Measurements from ENCODE around the gene RAB11B. TPM values are rescaled to one million over a fixed set of nuclear protein-coding genes. Genes with fewer than 3 reads are reported as not detected.

The RAB11B gene
- total and polyA plus RNA-seq, 9 of the 15 experiments (the other 6 are each of a cell fraction or from before 2014, with no cell fraction given): 0.74 to 71.0 (median 13.8) TPM

DNA sequence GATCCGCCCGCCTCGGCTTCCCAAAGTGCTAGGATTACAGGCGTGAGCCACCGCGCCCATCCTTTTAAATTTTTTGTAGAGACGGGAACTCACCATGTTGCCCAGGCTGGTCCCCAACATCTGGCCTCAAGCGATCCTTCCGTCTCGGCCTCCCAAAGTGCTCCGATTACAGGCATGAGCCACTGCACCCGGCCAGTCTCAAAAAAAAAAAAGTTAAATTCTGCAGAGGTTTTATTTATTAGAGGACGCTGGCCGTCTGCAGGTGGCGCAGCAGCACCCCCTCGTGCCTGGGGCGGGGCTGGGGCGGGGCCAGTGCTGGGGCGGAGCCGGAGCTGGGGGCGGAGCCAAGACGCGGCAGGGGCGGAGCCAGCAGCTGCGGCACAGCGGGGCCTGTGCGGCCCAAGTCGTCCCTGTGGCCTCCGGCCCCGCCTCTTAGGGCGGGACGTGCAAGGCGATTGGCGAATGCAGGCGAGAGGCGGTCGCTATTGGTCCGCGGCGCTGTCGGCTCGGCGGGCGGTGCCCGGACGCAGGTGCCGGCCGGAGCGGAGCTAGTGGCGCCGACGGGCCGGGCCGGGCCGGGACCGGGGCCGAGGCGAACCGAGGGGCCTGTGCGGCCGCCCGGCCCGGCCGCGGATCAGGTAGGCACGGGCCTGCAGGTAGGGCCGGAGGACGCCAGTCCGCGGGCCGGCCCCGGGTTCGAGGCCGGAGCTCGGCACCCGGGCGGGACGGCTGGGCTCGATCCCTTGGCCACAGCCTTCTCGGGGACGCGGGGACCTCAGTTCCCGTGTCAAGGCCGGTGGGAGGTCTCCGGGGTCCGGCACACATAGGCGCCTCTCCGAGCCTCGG, 22.8 kb downstream of the RAB11B start, which contains the start of gene MARCHF2 (continued):
- TF ChIP-seq, protein P1, sequence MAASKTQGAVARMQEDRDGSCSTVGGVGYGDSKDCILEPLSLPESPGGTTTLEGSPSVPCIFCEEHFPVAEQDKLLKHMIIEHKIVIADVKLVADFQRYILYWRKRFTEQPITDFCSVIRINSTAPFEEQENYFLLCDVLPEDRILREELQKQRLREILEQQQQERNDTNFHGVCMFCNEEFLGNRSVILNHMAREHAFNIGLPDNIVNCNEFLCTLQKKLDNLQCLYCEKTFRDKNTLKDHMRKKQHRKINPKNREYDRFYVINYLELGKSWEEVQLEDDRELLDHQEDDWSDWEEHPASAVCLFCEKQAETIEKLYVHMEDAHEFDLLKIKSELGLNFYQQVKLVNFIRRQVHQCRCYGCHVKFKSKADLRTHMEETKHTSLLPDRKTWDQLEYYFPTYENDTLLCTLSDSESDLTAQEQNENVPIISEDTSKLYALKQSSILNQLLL (CRISPR knock-in tag; IDR thresholded peaks at IDR 0.05; ENCODE audit: borderline replicate concordance): no peak
- TF ChIP-seq SMARCA4 (IDR thresholded peaks at IDR 0.05) (no peak), MAFG (tag; conservative IDR thresholded peaks at IDR 0.05) (no peak), ILF3 (IDR thresholded peaks at IDR 0.05; ENCODE audit: borderline replicate concordance) (no peak), ZNF785 (CRISPR knock-in tag; IDR thresholded peaks at IDR 0.05) (no peak), PCBP1 (IDR thresholded peaks at IDR 0.05; ENCODE audit: low read depth, low read length, poor library complexity, severe bottlenecking) (peak; percentile 37), ARNT (IDR thresholded peaks at IDR 0.05) (no peak), SREBF2 (CRISPR knock-in tag; IDR thresholded peaks at IDR 0.05) (no peak), ZKSCAN8 (CRISPR knock-in tag; IDR thresholded peaks at IDR 0.05) (no peak), KHSRP (IDR thresholded peaks at IDR 0.05) (no peak), ZNF23 (CRISPR knock-in tag; IDR thresholded peaks at IDR 0.05) (no peak), BCOR (IDR thresholded peaks at IDR 0.05) (peak; percentile 64; the same call in 1 of the 2 replicates), EGR1 (conservative IDR thresholded peaks at IDR 0.05) (no peak), PHTF2 (CRISPR knock-in tag; IDR thresholded peaks at IDR 0.05) (no peak), ZNF589 (CRISPR knock-in tag; IDR thresholded peaks at IDR 0.05; ENCODE audit: low read depth) (no peak), TGIF2 (CRISPR knock-in tag; IDR thresholded peaks at IDR 0.05) (no peak)
- TF ChIP-seq, protein P2, sequence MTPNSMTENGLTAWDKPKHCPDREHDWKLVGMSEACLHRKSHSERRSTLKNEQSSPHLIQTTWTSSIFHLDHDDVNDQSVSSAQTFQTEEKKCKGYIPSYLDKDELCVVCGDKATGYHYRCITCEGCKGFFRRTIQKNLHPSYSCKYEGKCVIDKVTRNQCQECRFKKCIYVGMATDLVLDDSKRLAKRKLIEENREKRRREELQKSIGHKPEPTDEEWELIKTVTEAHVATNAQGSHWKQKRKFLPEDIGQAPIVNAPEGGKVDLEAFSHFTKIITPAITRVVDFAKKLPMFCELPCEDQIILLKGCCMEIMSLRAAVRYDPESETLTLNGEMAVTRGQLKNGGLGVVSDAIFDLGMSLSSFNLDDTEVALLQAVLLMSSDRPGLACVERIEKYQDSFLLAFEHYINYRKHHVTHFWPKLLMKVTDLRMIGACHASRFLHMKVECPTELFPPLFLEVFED (CRISPR knock-in tag; conservative IDR thresholded peaks at IDR 0.05): no peak
- TF ChIP-seq, protein P3, sequence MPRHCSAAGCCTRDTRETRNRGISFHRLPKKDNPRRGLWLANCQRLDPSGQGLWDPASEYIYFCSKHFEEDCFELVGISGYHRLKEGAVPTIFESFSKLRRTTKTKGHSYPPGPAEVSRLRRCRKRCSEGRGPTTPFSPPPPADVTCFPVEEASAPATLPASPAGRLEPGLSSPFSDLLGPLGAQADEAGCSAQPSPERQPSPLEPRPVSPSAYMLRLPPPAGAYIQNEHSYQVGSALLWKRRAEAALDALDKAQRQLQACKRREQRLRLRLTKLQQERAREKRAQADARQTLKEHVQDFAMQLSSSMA (CRISPR knock-in tag; IDR thresholded peaks at IDR 0.05): no peak
- TF ChIP-seq, protein P4, sequence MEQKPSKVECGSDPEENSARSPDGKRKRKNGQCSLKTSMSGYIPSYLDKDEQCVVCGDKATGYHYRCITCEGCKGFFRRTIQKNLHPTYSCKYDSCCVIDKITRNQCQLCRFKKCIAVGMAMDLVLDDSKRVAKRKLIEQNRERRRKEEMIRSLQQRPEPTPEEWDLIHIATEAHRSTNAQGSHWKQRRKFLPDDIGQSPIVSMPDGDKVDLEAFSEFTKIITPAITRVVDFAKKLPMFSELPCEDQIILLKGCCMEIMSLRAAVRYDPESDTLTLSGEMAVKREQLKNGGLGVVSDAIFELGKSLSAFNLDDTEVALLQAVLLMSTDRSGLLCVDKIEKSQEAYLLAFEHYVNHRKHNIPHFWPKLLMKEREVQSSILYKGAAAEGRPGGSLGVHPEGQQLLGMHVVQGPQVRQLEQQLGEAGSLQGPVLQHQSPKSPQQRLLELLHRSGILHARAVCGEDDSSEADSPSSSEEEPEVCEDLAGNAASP (IDR thresholded peaks at IDR 0.05): no peak
- TF ChIP-seq, protein P5, sequence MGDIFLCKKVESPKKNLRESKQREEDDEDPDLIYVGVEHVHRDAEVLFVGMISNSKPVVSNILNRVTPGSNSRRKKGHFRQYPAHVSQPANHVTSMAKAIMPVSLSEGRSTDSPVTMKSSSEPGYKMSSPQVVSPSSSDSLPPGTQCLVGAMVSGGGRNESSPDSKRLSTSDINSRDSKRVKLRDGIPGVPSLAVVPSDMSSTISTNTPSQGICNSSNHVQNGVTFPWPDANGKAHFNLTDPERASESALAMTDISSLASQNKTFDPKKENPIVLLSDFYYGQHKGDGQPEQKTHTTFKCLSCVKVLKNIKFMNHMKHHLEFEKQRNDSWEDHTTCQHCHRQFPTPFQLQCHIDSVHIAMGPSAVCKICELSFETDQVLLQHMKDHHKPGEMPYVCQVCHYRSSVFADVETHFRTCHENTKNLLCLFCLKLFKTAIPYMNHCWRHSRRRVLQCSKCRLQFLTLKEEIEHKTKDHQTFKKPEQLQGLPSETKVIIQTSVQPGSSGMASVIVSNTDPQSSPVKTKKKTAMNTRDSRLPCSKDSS (IDR thresholded peaks at IDR 0.05; ENCODE audit: low read depth, partially characterized antibody): no peak
- TF ChIP-seq, protein P6, sequence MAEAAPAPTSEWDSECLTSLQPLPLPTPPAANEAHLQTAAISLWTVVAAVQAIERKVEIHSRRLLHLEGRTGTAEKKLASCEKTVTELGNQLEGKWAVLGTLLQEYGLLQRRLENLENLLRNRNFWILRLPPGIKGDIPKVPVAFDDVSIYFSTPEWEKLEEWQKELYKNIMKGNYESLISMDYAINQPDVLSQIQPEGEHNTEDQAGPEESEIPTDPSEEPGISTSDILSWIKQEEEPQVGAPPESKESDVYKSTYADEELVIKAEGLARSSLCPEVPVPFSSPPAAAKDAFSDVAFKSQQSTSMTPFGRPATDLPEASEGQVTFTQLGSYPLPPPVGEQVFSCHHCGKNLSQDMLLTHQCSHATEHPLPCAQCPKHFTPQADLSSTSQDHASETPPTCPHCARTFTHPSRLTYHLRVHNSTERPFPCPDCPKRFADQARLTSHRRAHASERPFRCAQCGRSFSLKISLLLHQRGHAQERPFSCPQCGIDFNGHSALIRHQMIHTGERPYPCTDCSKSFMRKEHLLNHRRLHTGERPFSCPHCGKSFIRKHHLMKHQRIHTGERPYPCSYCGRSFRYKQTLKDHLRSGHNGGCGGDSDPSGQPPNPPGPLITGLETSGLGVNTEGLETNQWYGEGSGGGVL (CRISPR knock-in tag; IDR thresholded peaks at IDR 0.05): no peak

Data from K562 (cell line).